Measurements from ENCODE around the gene FLRT2. TPM values are rescaled to one million over a fixed set of nuclear protein-coding genes. Genes with fewer than 3 reads are reported as not detected.

The FLRT2 gene
- total RNA-seq, 1 donor from 2014 or later = 168 TPM

DNA sequence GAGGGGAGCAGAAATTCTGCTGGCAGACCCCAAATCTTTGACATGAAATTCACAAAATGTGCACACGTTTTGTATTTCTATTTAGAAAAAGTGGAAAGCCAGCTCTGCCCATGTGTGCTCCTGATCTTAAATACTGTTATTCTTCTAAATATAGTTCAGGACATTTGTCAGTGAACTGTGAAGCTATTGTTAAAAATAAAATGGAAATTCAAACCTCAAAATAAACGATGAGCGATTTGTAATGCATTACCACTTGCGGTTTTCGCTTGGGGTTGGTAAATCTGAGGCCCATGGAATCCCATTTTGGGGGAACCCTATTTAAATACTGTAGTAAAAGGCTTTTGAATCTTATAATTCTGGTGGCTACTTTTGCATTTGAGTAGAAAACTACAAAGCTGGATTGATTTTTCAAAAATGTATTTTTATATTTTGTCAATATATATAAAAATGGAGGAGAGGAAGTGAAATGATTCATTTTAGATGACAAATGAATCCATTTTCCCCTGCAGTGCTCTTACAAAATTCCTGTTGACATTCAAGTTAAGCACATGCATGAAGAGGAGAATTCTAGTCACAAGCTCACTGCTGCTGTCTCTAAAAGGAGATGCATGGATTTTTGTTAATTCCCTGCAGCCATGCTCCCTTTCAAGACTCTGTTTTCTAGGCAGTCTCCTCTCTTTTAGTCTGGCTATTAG lies 47.1 kb downstream of the FLRT2 start:
- peaks cover 71% of the 10 kb centered on the region for H3K4me1 Mint-ChIP-seq (ENCODE audit: unreplicated experiment)
- TF ChIP-seq, protein P1, sequence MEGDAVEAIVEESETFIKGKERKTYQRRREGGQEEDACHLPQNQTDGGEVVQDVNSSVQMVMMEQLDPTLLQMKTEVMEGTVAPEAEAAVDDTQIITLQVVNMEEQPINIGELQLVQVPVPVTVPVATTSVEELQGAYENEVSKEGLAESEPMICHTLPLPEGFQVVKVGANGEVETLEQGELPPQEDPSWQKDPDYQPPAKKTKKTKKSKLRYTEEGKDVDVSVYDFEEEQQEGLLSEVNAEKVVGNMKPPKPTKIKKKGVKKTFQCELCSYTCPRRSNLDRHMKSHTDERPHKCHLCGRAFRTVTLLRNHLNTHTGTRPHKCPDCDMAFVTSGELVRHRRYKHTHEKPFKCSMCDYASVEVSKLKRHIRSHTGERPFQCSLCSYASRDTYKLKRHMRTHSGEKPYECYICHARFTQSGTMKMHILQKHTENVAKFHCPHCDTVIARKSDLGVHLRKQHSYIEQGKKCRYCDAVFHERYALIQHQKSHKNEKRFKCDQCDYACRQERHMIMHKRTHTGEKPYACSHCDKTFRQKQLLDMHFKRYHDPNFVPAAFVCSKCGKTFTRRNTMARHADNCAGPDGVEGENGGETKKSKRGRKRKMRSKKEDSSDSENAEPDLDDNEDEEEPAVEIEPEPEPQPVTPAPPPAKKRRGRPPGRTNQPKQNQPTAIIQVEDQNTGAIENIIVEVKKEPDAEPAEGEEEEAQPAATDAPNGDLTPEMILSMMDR (IDR thresholded peaks at IDR 0.05) = no peak
- no peak for DNase-seq (ENCODE audit: extremely low spot score, unreplicated experiment)
- no peak overlapping the region for H3K27ac Mint-ChIP-seq (ENCODE audit: unreplicated experiment)
- H3K27me3 Mint-ChIP-seq (ENCODE audit: unreplicated experiment) = no peaks in the 10 kb centered on the region
- peaks cover 31% of the 10 kb centered on the region for H3K36me3 Mint-ChIP-seq (ENCODE audit: unreplicated experiment)
- H3K9me3 Mint-ChIP-seq (ENCODE audit: unreplicated experiment) = no peaks in the 10 kb centered on the region
- no peak overlapping the region for H3K4me3 Mint-ChIP-seq (ENCODE audit: unreplicated experiment)

DNA sequence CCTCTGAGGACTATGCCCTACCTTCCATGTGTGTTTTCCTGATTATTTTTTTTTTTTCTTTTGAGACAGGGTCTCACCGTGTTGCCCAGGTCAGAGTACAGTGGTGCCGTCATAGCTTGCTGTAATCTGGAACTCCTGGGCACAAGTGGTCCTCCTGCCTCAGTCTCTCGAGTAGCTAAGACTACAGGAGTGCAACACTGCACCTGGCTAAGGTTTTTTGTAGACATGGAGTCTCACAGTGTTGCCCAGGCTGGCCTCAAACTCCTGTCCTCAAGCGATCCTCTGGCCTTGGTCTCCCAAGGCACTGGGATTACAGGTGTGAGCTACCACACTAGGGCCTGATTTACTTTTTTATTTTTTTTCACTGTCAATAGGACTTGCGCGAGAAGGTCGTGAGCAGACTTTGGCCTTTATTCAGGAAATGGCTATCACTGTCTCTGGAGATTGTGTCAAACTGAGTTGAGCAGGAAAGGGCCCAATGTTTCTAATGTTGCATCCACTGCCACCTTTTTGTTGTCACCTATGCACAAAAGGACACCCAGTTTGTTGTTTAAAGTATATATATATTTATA lies 47.7 kb downstream of the FLRT2 start:
- DNase-seq (ENCODE audit: extremely low spot score, unreplicated experiment) = no peak
- TF ChIP-seq, protein P1 (IDR thresholded peaks at IDR 0.05) = no peak
- peaks cover 66% of the 10 kb centered on the region for H3K4me1 Mint-ChIP-seq (ENCODE audit: unreplicated experiment)
- H3K27ac Mint-ChIP-seq (ENCODE audit: unreplicated experiment) = no peak overlapping the region
- H3K9me3 Mint-ChIP-seq (ENCODE audit: unreplicated experiment) = no peaks in the 10 kb centered on the region
- H3K36me3 Mint-ChIP-seq (ENCODE audit: unreplicated experiment) = peaks cover 28% of the 10 kb centered on the region
- no peak overlapping the region for H3K4me3 Mint-ChIP-seq (ENCODE audit: unreplicated experiment)
- no peaks in the 10 kb centered on the region for H3K27me3 Mint-ChIP-seq (ENCODE audit: unreplicated experiment)

DNA sequence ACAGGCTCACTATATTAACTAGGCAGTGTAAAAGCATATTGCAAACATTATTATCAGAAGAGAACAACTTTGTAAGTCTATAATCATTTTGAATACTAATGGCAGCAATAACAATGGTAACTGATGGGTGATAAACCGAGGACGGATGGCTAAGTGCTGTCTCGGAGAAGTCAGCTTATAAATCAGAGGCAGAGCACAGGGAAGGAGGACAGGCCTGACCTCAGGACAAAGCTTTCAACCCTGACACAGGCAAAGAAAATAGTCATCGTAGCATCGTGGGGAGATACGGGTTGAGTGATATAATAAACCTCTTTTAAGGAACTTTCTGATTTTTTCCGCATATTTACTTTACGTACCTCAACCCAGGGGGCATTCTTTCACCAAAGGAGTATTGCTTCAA lies 48.4 kb downstream of the FLRT2 start:
- no peak overlapping the region for H3K4me3 Mint-ChIP-seq (ENCODE audit: unreplicated experiment)
- H3K4me1 Mint-ChIP-seq (ENCODE audit: unreplicated experiment) = peaks cover 60% of the 10 kb centered on the region
- H3K9me3 Mint-ChIP-seq (ENCODE audit: unreplicated experiment) = no peaks in the 10 kb centered on the region
- peaks cover 22% of the 10 kb centered on the region for H3K36me3 Mint-ChIP-seq (ENCODE audit: unreplicated experiment)
- H3K27me3 Mint-ChIP-seq (ENCODE audit: unreplicated experiment) = no peaks in the 10 kb centered on the region
- no peak overlapping the region for H3K27ac Mint-ChIP-seq (ENCODE audit: unreplicated experiment)
- TF ChIP-seq, protein P1 (IDR thresholded peaks at IDR 0.05) = no peak
- DNase-seq (ENCODE audit: extremely low spot score, unreplicated experiment) = no peak

DNA sequence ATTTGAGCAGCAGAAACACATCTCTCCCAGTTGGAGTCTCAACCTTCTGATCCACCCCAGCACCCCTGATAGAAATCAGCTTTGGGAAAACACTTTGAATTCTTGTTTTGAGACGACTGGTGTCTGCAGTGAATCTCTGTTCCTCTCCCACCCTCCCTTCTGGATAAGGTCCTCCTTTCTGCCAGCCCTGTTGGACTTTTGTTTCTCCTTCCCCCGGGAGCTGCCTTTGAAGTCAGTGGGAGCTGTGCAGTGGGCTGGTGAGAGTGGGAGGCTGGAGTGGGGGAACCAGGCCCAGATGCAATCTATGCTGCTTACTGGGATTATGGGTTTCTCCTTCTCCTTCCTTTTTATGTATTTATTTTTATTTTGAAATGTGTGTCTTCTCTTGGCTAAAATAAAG lies 49.0 kb downstream of the FLRT2 start:
- no peaks in the 10 kb centered on the region for H3K9me3 Mint-ChIP-seq (ENCODE audit: unreplicated experiment)
- no peak overlapping the region for H3K27ac Mint-ChIP-seq (ENCODE audit: unreplicated experiment)
- H3K27me3 Mint-ChIP-seq (ENCODE audit: unreplicated experiment) = no peaks in the 10 kb centered on the region
- TF ChIP-seq, protein P1 (IDR thresholded peaks at IDR 0.05) = no peak
- peaks cover 61% of the 10 kb centered on the region for H3K4me1 Mint-ChIP-seq (ENCODE audit: unreplicated experiment)
- no peak for DNase-seq (ENCODE audit: extremely low spot score, unreplicated experiment)
- H3K36me3 Mint-ChIP-seq (ENCODE audit: unreplicated experiment) = peaks cover 24% of the 10 kb centered on the region
- H3K4me3 Mint-ChIP-seq (ENCODE audit: unreplicated experiment) = no peak overlapping the region

DNA sequence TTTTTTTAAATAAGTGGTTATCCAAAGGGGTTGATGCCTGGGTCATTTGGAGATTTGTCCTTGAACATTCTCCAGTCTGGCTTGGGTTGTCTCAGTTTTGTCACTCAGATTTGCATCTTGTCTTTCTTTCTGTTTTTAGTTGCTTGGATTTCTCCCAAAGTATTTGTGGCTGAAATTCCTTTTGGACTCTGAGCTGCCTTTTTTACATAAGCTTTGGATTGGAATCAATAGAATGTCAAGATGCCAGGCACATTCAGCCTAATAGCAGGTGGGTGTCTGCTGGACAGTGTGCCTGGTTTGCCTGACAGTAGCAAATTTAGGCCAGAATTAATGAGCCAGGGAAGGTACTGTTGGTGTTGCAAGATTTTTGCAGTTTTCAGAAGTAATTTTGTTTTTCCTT lies 50.0 kb downstream of the FLRT2 start:
- peak overlapping the region; percentile 27 for H3K27ac Mint-ChIP-seq (ENCODE audit: unreplicated experiment)
- TF ChIP-seq, protein P1 (IDR thresholded peaks at IDR 0.05) = no peak

More for the DNA sequence above, 50.0 kb downstream of the FLRT2 start:
- Mint-ChIP-seq H3K4me3 (ENCODE audit: unreplicated experiment) (no peak overlapping the region), H3K27me3 (ENCODE audit: unreplicated experiment) (no peaks in the 10 kb centered on the region), H3K36me3 (ENCODE audit: unreplicated experiment) (peaks cover 26% of the 10 kb centered on the region), H3K9me3 (ENCODE audit: unreplicated experiment) (no peaks in the 10 kb centered on the region), H3K4me1 (ENCODE audit: unreplicated experiment) (peaks cover 58% of the 10 kb centered on the region)
- no peak for DNase-seq (ENCODE audit: extremely low spot score, unreplicated experiment)
